M059J (cell line): ENCODE data around the gene SAP130. TPM values are rescaled to one million over a fixed set of nuclear protein-coding genes. Genes with fewer than 3 reads are reported as not detected.

Experiments used
- DNase-seq: peaks from one replicate; pipeline ENCODE4 v3.0.0-alpha.2; 2012; ENCODE audit warnings: low read depth
- total RNA-seq: library from RNA; depleted of rRNA; stranded (reverse); fragments of >200 nt; shearing (Covaris generic); gene quantifications from 2 replicates; pipeline ENCODE4 v1.2.3, GENCODE V29; 2014; rRNA removed

The SAP130 gene
- 9.9 and 12.7 TPM in 2 replicates for total RNA-seq

DNA sequence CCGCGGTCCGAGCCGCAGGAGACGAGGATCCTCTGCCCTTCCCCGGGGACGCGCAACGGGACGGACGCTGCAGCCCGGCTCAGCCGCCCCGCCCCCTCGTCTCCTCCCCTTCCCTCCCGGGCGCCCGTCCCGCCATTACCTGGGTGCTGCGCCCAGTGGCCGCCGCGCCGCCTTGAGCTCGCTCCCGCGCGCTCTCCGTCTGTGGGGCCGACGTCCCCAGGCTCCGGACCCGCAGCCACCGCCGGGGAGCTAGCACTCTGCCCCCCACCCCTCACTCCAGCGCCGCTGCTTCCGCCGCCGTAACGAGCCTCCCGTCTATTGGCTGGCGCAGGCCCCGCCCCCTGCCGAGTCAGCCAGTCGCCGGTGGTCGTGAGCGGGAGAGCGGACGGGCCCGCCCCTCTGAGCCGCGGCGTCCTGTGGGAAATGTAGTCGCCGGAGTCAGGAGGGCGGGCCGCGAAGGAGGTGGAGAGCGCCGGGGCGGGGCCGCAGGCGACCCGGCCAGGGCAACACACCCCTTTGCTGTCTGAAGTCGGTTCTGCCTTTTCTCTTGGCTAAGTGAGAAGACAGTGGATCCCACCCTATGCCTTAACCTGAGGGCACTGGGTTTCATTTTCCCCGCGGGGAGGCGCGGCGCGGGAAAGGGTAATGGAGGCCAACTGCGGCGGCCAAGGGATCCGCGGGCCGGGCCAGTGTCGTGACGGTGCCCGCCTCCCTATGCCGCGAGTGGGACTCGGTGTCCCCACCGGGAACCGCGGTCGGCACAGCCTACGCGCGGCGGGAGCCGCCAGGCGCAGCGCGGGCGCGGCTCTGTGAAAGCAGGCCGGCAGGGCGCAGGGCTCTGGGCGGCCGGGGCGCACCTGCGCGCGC, at the start of gene SAP130:
Gene SAP130 (minus strand): TSS at position 259 of the 867 bp plus-strand sequence. CDS start 1,767 bp downstream, outside the sequence.
- DNase-seq: peak; percentile 93

DNA sequence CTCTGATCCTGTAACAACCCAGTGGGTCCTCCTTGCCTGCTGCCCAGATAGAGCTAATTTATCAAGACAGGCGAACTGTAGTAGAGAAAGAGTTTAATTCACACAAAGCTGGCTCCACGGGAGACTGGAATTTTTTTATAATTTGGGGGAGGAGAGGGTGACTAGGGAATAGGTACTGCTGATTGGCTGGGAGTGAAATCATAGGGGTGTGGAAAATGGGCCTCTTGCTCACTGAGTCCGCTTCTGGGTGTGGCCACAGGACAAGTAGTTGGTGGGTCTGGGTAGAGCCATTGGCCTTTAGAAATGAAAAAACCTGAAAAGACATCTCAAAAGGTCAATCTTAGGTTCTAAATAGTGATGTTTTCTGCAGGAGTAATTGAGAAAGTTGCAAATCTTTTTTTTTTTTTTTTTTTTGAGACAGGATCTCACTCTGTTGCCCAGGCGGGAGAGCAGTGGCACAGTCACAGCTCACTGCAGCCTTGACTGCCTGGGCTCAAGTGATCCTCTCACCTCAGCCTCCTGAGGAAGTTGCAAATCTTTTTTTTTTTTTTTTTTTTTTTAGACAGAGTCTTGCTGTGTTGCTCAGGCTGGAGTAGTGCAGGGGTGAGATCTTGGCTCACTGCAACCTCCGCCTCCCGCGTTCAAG, 48.7 kb upstream of the SAP130 start:
- no peak for DNase-seq

DNA sequence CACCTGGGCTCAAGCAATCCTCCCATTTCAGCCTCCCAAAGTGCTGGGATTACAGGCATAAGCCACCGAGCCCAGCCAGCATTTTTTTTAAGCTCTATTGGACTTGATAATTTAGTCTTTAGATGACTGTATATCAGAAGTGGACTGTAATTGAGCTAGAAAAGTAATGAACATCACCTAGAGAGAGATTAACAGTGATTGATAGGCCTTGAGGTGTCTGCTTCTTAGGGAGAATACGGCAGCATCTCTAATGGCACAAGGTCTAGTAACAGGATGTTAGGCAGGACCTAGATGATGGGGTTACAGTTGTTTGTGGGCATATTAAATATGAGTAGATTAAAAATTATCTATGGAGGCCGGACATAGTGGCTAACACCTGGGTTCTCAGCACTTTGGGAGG, 45.4 kb upstream of the SAP130 start:
- DNase-seq: no peak

GRCh38 chr2:128069769-128070168, 41.9 kb upstream of the SAP130 start:
- DNase-seq: peak; percentile 87

DNA sequence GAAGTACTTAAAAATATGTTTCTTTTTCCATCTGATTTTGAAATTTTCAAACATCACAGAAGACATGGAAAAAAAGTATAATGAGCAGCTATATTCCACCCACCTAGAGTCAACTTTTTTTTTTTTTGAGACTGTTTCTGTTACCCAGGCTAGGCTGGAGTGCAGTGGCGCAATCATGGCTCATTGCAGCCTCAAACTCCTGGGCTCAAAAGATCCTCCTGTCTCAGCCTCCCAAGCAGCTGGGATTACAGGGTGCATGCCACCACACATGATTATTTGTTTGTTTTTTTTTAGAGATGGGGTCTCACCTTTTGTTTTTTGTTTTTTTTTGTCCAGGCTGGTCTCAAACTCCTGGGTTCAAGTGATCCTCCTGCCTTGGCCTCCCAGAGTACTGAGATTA, 36.5 kb upstream of the SAP130 start:
- no peak for DNase-seq

DNA sequence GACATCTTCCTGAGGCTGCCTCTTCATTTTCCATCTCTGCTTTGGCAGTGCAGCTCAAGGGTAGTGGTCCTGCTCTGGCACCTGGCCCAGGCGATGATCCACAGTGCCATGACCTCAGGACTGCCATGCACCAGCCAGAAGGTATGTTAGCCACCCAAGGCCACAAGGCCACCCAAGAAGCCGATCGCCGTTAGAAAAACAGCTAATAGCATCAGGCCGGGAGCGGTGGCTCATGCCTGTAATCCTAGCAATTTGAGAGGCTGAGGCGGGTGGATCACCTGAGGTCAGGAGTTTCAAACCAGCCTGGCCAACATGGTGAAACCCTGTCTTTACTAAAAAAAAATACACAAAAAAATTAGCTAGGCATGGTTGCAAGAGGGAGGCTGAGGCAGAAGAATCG, 34.7 kb upstream of the SAP130 start:
- no peak for DNase-seq

DNA sequence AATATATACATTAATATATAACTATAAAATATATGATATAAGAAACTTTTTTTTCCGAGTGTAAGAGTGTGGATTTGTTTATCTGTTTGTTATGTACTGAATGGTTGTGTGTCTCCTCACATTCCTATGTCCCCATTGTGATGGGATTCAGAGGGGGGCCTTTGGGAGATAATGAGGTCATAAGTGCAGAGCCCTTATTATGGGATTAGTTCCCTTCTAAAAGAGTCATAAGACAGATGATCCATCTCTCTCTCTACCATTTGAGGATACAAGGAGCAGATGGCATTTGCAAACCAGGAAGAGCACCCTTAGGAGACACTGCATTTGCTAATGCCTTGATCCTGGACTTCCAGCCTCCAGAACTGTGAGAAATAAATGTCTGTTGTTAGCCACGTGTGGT, 30.3 kb upstream of the SAP130 start:
- no peak for DNase-seq

- no peak for DNase-seq
Observed at GRCh38 chr2:128057334-128057733, 29.5 kb upstream of the SAP130 start.

DNA sequence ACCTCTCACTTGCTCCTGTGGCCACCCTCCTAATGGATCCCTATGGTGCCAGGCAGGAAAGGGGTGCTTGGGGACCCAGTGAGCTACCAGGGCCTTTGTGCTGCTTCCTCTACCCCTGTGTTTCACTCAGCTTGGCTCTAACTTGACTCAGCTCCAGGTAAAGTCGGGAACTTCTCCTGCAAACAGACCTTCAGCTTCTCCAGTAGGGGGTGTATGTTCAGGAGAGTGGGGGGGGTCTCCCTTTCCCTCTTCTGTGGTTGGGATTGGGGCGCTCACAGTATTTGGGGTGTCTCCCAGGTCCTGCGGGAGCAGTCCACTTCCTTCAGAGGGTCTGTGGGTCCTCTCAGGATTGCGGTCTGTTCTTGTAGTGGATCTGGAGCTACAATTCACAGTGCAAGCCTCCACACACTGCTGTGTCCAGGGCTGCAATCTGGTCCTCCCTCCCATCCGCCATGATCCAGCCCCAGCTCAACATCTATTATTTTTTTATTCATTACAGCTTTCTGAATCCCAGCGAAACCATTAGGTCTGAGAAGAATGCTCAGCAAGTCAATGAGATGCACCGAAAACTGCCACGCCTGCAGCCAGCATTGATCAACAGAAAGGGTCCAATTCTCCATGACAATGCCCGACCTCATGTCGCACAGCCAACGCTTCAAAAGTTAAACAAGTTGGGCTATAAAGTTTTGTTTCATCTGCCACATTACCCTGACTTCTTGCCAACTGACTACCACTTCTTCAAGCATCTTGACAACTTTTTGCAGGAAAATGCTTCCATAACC, 26.4 kb upstream of the SAP130 start:
- no peak for DNase-seq

- no peak for DNase-seq
Observed at GRCh38 chr2:128053331-128053730, 25.5 kb upstream of the SAP130 start.

GRCh38 chr2:128043041-128043440, 15.2 kb upstream of the SAP130 start:
- no peak for DNase-seq

- no peak for DNase-seq
Observed at GRCh38 chr2:128041561-128041960, 13.7 kb upstream of the SAP130 start.

DNA sequence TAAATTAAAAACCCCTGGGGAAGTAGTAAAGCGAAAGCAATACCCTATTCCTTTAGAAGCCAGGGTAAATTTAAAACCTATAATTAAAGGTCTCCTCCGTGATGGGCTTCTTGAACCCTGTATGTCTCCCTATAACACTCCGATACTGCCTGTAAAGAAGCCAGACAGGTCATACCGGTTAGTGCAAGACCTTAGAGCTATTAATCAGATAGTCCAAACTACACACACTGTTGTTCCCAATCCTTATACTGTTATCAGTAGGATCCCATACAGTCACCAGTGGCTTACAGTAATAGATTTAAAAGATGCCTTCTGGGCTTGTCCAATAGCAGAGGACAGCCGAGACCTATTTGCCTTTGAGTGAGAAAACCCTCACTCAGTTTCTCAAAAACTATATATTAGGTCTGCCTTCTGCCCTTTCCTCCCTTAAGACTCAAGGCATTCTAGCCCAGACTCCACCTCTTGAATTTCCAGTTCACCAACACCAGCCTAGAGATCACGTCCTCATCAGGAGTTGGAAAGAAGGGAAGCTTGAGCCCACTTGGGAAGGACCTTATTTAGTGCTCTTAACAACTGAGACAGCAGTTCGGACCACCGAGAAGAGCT, 12.4 kb upstream of the SAP130 start:
- DNase-seq: no peak

GRCh38 chr2:128039535-128039934, 11.7 kb upstream of the SAP130 start:
- DNase-seq: no peak

DNA sequence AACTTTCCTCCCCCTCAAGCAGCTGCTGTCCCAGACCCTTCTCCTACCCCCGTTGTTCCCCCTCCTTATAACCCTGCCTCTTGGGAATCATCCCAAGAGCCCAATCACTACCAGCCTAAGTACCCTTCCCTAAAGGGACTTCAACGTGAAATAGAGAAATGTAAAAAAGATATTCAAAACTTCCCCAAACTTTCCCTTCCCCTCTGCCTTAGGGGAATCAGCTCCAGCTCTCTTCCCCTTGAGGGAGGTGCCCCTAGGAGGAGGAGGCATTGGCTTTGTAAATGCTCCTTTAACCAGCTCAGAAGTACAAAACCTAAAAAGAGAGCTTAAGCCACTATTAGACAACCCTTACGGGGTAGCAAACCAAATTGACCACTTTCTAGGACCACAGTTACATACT, 10.6 kb upstream of the SAP130 start:
- no peak for DNase-seq

- no peak for DNase-seq
Observed at GRCh38 chr2:128037649-128038048, 9.8 kb upstream of the SAP130 start.

DNA sequence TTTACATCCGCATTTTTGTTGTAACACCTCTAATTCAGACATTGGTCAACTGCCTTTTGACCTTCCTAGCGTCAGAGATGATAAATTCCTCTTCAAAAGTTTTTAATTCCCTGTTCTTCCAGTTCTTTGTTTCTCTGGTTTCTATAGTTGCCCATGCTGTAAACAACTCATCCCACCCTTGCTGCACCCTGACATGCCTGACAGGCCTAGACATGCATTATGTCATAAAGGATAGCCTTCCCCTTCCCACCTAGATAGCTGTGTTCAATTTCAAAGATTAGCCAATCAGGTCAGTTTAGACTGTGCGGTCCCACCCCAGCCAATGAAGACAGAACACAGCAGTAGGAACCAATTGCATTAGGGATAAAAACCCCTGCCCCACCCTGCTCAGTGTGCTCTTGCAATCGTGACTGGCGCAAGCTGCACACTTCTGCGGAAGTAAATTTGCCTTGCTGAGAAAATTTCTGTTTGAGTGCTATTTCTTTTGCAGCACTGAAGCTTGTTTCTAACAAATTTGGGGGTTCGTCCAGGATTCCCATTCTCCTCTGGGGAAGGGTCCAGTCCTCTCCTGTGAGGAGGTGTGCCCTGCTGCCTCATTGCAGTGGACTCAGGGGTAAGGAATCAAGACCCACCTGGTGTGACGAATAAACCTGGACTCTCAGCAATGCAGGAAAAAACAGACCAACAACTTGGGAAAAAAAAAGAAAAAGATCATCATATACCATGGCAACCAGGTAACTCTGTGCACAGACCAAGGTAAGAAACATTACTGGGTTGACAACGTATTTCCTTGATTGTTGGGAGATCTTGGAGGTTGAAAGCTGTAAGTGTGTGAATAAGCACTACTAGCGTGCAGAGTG, 9.1 kb upstream of the SAP130 start:
- DNase-seq: no peak

DNA sequence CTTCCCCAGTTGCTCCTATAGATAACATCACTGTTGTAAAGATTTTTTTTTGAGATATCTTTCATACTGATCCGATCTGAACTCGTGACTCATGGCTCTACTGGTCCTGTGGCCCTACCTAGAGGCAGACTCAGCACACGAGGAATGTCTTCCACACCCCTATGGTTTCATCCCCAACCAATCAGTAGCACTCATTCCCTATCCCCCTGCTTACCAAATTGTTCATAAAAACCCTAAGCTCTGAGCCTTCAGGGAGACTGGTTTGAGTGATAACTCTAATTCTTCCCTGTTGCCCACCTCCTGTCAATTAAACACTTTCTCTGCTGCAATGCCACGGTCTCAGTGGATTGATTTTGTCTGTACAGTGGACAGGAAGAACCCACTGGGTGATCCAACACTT, 4.2 kb upstream of the SAP130 start:
- DNase-seq: peak; percentile 35

- no peak for DNase-seq
Observed at GRCh38 chr2:128028668-128029054, 802 bp upstream of the SAP130 start.

DNA sequence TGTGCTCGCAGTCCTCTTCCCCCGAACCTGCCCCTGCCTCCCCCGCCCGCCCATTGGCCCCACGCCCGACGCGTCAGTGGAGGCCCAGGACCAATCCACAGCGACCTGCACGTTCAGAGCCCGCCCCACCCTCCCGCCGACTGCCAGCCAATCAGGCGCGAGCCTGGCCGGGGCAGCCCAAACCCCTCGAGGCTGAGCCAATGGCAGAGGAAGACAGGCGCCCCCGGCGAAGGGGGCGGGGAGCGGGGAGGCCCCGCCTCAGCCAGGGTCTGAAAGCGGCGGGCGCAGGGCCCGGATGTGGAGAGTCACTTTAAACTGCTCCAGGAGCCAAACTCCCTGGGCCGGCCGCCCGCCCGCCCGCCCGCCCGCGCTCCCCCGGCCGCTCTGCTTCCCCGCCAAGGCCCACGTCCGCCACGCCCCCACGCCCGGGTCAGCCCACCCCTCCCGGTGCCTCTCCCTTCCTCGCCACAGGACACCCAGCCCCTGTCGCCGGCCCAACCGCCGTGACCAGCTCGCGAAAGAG, 520 bp downstream of the SAP130 start:
- peak; percentile 98 for DNase-seq
